ENCODE measurements around the gene ADGRL2.

DNA sequence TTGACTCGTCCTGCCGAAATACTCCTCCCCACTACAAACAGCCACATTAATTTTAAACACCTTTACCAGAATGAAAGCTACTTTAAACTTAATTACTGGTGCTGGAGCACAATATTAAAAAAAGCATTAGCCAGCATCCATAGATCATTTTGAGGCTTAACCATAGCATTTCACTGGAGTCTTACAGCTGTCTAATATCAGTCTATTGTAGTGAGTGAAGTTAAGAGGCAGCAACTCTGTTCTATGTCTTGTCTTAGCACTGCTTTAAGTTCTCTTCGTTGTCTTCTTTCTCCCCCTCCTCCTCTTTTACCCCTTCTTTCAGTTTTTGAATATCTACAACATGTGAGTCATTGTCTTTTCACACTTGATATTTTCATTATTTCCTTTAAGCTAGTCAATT is 49.3 kb downstream of the ADGRL2 start:
- TF ChIP-seq, protein P1, sequence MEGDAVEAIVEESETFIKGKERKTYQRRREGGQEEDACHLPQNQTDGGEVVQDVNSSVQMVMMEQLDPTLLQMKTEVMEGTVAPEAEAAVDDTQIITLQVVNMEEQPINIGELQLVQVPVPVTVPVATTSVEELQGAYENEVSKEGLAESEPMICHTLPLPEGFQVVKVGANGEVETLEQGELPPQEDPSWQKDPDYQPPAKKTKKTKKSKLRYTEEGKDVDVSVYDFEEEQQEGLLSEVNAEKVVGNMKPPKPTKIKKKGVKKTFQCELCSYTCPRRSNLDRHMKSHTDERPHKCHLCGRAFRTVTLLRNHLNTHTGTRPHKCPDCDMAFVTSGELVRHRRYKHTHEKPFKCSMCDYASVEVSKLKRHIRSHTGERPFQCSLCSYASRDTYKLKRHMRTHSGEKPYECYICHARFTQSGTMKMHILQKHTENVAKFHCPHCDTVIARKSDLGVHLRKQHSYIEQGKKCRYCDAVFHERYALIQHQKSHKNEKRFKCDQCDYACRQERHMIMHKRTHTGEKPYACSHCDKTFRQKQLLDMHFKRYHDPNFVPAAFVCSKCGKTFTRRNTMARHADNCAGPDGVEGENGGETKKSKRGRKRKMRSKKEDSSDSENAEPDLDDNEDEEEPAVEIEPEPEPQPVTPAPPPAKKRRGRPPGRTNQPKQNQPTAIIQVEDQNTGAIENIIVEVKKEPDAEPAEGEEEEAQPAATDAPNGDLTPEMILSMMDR (IDR thresholded peaks at IDR 0.05): no peak
- TF ChIP-seq POLR2A (IDR thresholded peaks at IDR 0.05): no peak

Measured in testis (tissue), 2 donors.